Prostate gland (tissue), 2 donors: ENCODE measurements around the gene SLIT1. TPM values are rescaled to one million over a fixed set of nuclear protein-coding genes. Genes with fewer than 3 reads are reported as not detected.

Source experiments
- DNase-seq: peaks from one replicate; pipeline ENCODE4 v3.0.0-alpha.2; 2019; ENCODE audit warnings: low spot score
- H3K27ac ChIP-seq, 2 donors: fragments of 200-600 bp; sonication (generic); 2 replicates each; pipeline ENCODE4 v1.5.1; 2017 to 2019
- H3K27me3 ChIP-seq: fragments of 200-600 bp; sonication (generic); replicated peaks from 2 replicates; pipeline ENCODE4 v1.5.1; 2019; ENCODE audit not compliant: insufficient read depth
- H3K36me3 ChIP-seq, 2 donors: fragments of 200-600 bp; sonication (generic); 1 replicate in 1 of 2; 2 replicates in 1 of 2; pipeline versions ENCODE4 v1.5.1 to v1.8.1; 2017 to 2019
- H3K4me1 ChIP-seq: fragments of 200-600 bp; sonication (generic); replicated peaks from 2 replicates; pipeline ENCODE4 v1.5.1; 2019
- H3K4me3 ChIP-seq, 2 donors: fragments of 200-600 bp; sonication (generic); 2 replicates each; pipeline ENCODE4 v1.5.1; 2017 to 2019
- H3K9me3 ChIP-seq: fragments of 200-600 bp; sonication (generic); 2 replicates; pipeline ENCODE4 v1.5.1; 2017
- POLR2A ChIP-seq: fragments of 450-650 bp; IDR thresholded peaks from one replicate; pipeline ENCODE4 v1.6.1; 2016; ENCODE audit warnings: antibody characterized with exemption, mild to moderate bottlenecking
- POLR2AphosphoS5 ChIP-seq: sonication (generic); formaldehyde crosslinking; IDR thresholded peaks from one replicate; pipeline ENCODE4 v1.6.1; 2017; ENCODE audit warnings: antibody characterized with exemption
- WGBS: methylation state at CpG from one replicate; pipeline ENCODE4 v1.1.5; 2018; 5-methylcytosine and 5-hydroxymethylcytosine counted together
- intact Hi-C: fragments of 100-400 bp; cut with DNase I; formaldehyde crosslinking; loops from one replicate; pipeline ENCODE4 v1.14.2; 2022
- total RNA-seq, 2 donors: library from RNA; depleted of rRNA; stranded (reverse); fragments of >200 nt; gene quantifications; one replicate each; pipeline ENCODE4 v1.1.0, GENCODE V29; 2016
- TF ChIP-seq, protein P1 (sequence below), 4 experiments: fragments of 200-600 bp in 2 of 4; fragments of 450-650 bp in 2 of 4; sonication (generic) in 2 of 4; IDR thresholded peaks; 1 replicate in 3 of 4; 2 replicates in 1 of 4; pipeline ENCODE4 v1.5.1; 2016 to 2019; ENCODE audit warnings: antibody characterized with exemption in 4 of 4, mild to moderate bottlenecking in 2 of 4, moderate library complexity in 2 of 4

The SLIT1 gene
- total RNA-seq, 2 donors from 2014 or later: 0.59 to 0.91 TPM

DNA sequence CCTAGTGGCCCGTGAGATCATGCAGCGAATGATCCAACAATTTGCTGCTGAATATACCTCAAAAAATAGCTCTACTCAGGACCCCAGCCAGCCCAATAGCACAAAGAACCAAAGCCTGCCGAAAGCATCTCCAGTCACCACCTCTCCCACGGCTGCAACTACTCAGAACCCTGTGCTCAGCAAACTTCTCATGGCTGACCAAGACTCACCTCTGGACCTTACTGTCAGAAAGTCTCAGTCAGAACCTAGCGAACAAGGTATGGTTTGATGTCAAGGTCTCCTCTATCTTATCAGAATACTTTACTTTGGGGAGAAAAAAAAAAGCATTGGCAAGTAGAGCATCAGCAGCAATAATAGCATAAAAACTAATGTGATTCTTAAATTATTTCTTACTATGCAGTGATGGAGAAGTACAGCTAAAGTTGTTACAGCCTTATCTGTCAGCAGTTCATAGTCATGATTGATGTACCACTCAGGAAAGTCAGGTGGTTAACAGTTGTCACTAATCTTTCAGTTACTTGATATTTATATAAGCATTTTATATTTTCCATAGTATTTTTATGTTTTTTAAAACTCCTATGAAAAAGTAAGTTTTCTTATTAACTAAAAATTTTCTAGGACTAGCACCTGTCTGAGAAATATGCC is 236.6 kb downstream of the SLIT1 start:
- 90% methylated on average over 5 of the region's 5 CpGs for WGBS

More for the DNA sequence above, 236.6 kb downstream of the SLIT1 start:
- intact Hi-C loops: no loop called here
- Histone ChIP-seq H3K4me1 (no peaks in the 10 kb centered on the region), H3K27me3 (no peaks in the 10 kb centered on the region), H3K36me3 (no peaks in the 10 kb centered on the region), H3K4me3 (no peak overlapping the region), H3K9me3 (no peaks in the 10 kb centered on the region), H3K27ac (no peak overlapping the region)
- no peak for DNase-seq
- TF ChIP-seq, protein P1, sequence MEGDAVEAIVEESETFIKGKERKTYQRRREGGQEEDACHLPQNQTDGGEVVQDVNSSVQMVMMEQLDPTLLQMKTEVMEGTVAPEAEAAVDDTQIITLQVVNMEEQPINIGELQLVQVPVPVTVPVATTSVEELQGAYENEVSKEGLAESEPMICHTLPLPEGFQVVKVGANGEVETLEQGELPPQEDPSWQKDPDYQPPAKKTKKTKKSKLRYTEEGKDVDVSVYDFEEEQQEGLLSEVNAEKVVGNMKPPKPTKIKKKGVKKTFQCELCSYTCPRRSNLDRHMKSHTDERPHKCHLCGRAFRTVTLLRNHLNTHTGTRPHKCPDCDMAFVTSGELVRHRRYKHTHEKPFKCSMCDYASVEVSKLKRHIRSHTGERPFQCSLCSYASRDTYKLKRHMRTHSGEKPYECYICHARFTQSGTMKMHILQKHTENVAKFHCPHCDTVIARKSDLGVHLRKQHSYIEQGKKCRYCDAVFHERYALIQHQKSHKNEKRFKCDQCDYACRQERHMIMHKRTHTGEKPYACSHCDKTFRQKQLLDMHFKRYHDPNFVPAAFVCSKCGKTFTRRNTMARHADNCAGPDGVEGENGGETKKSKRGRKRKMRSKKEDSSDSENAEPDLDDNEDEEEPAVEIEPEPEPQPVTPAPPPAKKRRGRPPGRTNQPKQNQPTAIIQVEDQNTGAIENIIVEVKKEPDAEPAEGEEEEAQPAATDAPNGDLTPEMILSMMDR (IDR thresholded peaks at IDR 0.05): no peak
- TF ChIP-seq POLR2AphosphoS5 (no peak), POLR2A (no peak)

Other genes starting within 250 kb of the SLIT1 start
- gene ARHGAP19, start 106.7 kb upstream of the SLIT1 start, total RNA-seq: 10 to 100 TPM; 10.4 to 37.1 TPM
- gene FRAT1, start 133.3 kb upstream of the SLIT1 start, total RNA-seq: 10 to 100 TPM; 18.0 to 20.1 TPM
- 10 to 100 TPM; 43.0 to 45.3 TPM for gene FRAT2, start 148.8 kb upstream of the SLIT1 start, total RNA-seq
- 10 to 100 TPM; 14.9 to 38.6 TPM for gene RRP12, start 215.4 kb upstream of the SLIT1 start, total RNA-seq
- 100 to 1,000 TPM; 198 to 277 TPM for gene PGAM1, start 240.2 kb upstream of the SLIT1 start, total RNA-seq